HTERT RPE-1 (cell line): Measurements from ENCODE around the gene KIFC3.
"Not testable (repeated sequence)": the region's sequence is repeated elsewhere in the genome, so short reads cannot be mapped to it uniquely, and the experiment has no call there.

Source experiments
- in situ Hi-C: fragments of 300-500 bp; cut with MboI; formaldehyde crosslinking; loops from 4 replicates; pipeline ENCODE4 v1.14.3; 2020; ENCODE audit warnings: low sequenced_read_pairs

Gene KIFC3

GRCh38 chr16:57755061-57755684, 47.1 kb downstream of the KIFC3 start:
- in situ Hi-C loops: no loop called here

- in situ Hi-C loops: no loop called here
Observed at GRCh38 chr16:57754354-57755060, 47.8 kb downstream of the KIFC3 start.

- in situ Hi-C loops: no loop called here
Observed at GRCh38 chr16:57753448-57754353, 48.6 kb downstream of the KIFC3 start.

GRCh38 chr16:57752581-57753447, 49.5 kb downstream of the KIFC3 start:
- in situ Hi-C loops: no loop called here

- in situ Hi-C loops: no loop called here
Observed at GRCh38 chr16:57752203-57752580, 50.1 kb downstream of the KIFC3 start.

- in situ Hi-C loops: no loop called here
Observed at GRCh38 chr16:57751539-57752202, 50.6 kb downstream of the KIFC3 start.

- in situ Hi-C loops: no loop called here
Observed at GRCh38 chr16:57750796-57751538, 51.3 kb downstream of the KIFC3 start.

- in situ Hi-C loops: no loop called here
Observed at GRCh38 chr16:57749856-57750452, 52.3 kb downstream of the KIFC3 start.

GRCh38 chr16:57749101-57749692, 53.1 kb downstream of the KIFC3 start:
- in situ Hi-C loops: no loop called here

- in situ Hi-C loops: no loop called here
Observed at GRCh38 chr16:57748596-57748995, 53.7 kb downstream of the KIFC3 start.

GRCh38 chr16:57747996-57748395, 54.3 kb downstream of the KIFC3 start:
- in situ Hi-C loops: no loop called here

- in situ Hi-C loops: no loop called here
Observed at GRCh38 chr16:57747496-57747895, 54.8 kb downstream of the KIFC3 start.

GRCh38 chr16:57747091-57747490, 55.2 kb downstream of the KIFC3 start:
- in situ Hi-C loops: no loop called here

GRCh38 chr16:57746316-57746715, 56.0 kb downstream of the KIFC3 start:
- in situ Hi-C loops: not testable (repeated sequence)

- in situ Hi-C loops: no loop called here
Observed at GRCh38 chr16:57745768-57746167, 56.5 kb downstream of the KIFC3 start.

GRCh38 chr16:57744642-57744903, 57.7 kb downstream of the KIFC3 start:
- in situ Hi-C loops: no loop called here

- in situ Hi-C loops: no loop called here
Observed at GRCh38 chr16:57743886-57744641, 58.2 kb downstream of the KIFC3 start.

GRCh38 chr16:57743458-57743857, 58.8 kb downstream of the KIFC3 start:
- in situ Hi-C loops: no loop called here
